COLO829 (cell line): Measurements from ENCODE around the gene GLP2R.

Source experiments
- DNase-seq: peaks from one replicate; pipeline ENCODE4 v3.0.0; 2012; ENCODE audit warnings: low spot score

The GLP2R gene

GRCh38 chr17:9854255-9854654, 28.5 kb downstream of the GLP2R start:
- no peak for DNase-seq

GRCh38 chr17:9855036-9855435, 29.3 kb downstream of the GLP2R start:
- no peak for DNase-seq

- DNase-seq = no peak
These were observed 34.1 kb downstream of the GLP2R start for GRCh38 chr17:9859781-9860180.

- no peak for DNase-seq
These were observed 35.1 kb downstream of the GLP2R start for GRCh38 chr17:9860851-9861250.

GRCh38 chr17:9862220-9862619, 36.5 kb downstream of the GLP2R start:
- no peak for DNase-seq

- DNase-seq = no peak
These were observed 37.2 kb downstream of the GLP2R start for GRCh38 chr17:9862949-9863348.

GRCh38 chr17:9865586-9865985, 39.9 kb downstream of the GLP2R start:
- DNase-seq = no peak

- no peak for DNase-seq
These were observed 42.8 kb downstream of the GLP2R start for GRCh38 chr17:9868552-9868951.

GRCh38 chr17:9872852-9873251, 47.1 kb downstream of the GLP2R start:
- no peak for DNase-seq

GRCh38 chr17:9874722-9875121, 49.0 kb downstream of the GLP2R start:
- no peak for DNase-seq

- no peak for DNase-seq
These were observed 49.7 kb downstream of the GLP2R start for GRCh38 chr17:9875441-9875840.

GRCh38 chr17:9878356-9878755, 52.6 kb downstream of the GLP2R start:
- DNase-seq = no peak

- DNase-seq = peak; percentile 71
These were observed 53.2 kb downstream of the GLP2R start for GRCh38 chr17:9878786-9879525.

GRCh38 chr17:9880582-9880999, 54.9 kb downstream of the GLP2R start:
- DNase-seq = peak; percentile 78

GRCh38 chr17:9883451-9883850, 57.7 kb downstream of the GLP2R start:
- DNase-seq = no peak

GRCh38 chr17:9886141-9886930, 60.6 kb downstream of the GLP2R start:
- no peak for DNase-seq

- no peak for DNase-seq
These were observed 61.8 kb downstream of the GLP2R start for GRCh38 chr17:9887508-9887907.

GRCh38 chr17:9890124-9890523, 64.4 kb downstream of the GLP2R start:
- DNase-seq = peak; percentile 69

- no peak for DNase-seq
These were observed 67.8 kb downstream of the GLP2R start for GRCh38 chr17:9893411-9894012.

GRCh38 chr17:9894231-9894630, 68.5 kb downstream of the GLP2R start:
- no peak for DNase-seq

GRCh38 chr17:9895923-9896322, 70.2 kb downstream of the GLP2R start:
- no peak for DNase-seq

GRCh38 chr17:9897372-9897968, 71.7 kb downstream of the GLP2R start:
- no peak for DNase-seq

- no peak for DNase-seq
These were observed 73.1 kb downstream of the GLP2R start for GRCh38 chr17:9898812-9899211.
